22Rv1 (cell line): ENCODE data around the gene BPIFA2.

Experiments used
- H3K27ac ChIP-seq: fragments of 450-650 bp; 2 replicates; pipeline ENCODE4 v1.5.1; 2017
- ZFX ChIP-seq: fragments of 450-650 bp; IDR thresholded peaks from 2 replicates; pipeline ENCODE4 v1.6.1; 2017; ENCODE audit warnings: antibody characterized with exemption, borderline replicate concordance
- TF ChIP-seq, protein P1 (sequence below): fragments of 450-650 bp; IDR thresholded peaks from 2 replicates; pipeline ENCODE4 v1.5.1; 2017; ENCODE audit warnings: mild to moderate bottlenecking

BPIFA2 gene

DNA sequence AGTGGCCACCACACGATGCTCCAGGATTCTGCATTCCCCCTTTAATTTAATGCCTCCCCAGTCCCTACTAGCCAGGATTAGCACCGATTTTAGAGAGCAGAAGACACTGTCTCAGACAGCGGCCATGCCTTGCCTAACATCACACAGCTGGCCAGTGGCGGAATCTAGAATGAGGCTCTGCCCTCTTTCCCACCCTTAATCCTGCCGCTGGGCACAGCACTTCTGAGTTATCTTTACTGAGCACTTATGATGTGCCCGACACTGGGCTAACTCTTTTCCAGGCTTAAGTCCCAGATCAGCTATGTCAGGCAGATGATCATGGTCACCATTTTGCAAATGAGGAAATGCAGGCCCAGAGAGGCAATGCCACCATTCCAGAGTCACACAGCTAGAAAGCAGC is 5.6 kb upstream of the BPIFA2 start:
- TF ChIP-seq, protein P1, sequence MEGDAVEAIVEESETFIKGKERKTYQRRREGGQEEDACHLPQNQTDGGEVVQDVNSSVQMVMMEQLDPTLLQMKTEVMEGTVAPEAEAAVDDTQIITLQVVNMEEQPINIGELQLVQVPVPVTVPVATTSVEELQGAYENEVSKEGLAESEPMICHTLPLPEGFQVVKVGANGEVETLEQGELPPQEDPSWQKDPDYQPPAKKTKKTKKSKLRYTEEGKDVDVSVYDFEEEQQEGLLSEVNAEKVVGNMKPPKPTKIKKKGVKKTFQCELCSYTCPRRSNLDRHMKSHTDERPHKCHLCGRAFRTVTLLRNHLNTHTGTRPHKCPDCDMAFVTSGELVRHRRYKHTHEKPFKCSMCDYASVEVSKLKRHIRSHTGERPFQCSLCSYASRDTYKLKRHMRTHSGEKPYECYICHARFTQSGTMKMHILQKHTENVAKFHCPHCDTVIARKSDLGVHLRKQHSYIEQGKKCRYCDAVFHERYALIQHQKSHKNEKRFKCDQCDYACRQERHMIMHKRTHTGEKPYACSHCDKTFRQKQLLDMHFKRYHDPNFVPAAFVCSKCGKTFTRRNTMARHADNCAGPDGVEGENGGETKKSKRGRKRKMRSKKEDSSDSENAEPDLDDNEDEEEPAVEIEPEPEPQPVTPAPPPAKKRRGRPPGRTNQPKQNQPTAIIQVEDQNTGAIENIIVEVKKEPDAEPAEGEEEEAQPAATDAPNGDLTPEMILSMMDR: no peak
- TF ChIP-seq ZFX: no peak
- H3K27ac ChIP-seq: no peak overlapping the region

DNA sequence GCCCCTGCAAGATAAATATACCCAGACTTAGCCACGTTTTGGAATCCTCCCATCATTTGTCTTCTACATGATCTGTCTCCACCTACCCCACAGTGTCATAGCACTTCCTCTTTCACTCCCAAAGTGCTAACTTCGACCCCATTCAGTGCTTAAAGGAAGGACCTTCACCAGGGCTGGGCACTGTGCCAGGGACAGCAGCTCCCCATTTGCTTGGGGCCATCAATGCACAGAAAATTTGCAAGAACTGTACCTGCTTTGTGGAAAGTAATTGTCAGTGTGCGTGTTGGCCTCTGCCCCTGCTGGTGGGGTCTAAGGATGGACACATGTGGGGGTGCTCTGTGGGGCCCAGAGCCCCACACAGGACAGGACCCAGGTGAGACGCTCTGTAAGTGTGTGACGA is 5.2 kb upstream of the BPIFA2 start:
- TF ChIP-seq, protein P1: no peak
- TF ChIP-seq ZFX: no peak
- no peak overlapping the region for H3K27ac ChIP-seq

DNA sequence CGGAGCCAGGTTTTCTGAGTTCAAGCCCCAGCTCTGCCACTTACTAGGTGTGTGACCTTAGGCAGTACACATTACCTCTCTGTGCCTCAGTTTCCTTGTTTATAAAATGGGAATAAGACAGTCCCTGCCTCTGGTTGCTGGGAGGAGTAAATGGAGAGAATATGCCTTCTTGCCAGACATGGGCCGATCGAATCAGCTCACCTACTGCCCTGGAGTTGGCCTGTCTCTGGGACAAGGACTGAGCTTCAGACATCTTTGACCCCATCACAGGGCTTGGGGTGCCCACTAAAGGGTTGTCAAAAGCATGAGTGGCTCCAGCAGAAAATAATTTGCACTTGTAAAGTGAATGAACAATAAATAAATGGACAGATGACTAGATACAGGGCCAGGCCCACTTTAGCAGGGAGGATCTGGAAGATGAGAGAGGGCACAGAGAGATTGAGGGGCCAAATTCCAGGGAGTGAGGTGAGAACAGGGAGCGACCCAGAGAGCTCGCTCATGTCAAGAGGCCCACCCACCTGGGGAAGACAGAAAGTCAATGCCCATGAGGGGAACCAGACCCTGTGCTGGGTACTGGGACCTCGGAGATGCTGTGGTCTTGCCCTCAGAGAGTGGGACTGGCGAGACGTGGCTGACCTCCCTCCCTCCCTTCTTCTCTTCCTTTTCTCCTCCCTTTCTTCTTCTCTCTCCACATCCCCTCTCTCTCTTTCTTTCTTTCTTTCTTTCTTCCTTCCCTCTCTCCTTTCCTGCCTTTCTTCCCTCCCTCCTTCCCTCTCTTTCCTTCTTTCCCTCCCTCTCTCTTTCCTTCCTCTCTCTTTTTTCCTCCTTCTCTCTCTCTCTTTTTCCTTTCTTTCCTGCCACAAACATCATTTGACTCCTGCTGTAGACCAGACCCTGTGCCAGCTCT is 3.9 kb upstream of the BPIFA2 start:
- no peak overlapping the region for H3K27ac ChIP-seq
- TF ChIP-seq ZFX: no peak
- TF ChIP-seq, protein P1: no peak

DNA sequence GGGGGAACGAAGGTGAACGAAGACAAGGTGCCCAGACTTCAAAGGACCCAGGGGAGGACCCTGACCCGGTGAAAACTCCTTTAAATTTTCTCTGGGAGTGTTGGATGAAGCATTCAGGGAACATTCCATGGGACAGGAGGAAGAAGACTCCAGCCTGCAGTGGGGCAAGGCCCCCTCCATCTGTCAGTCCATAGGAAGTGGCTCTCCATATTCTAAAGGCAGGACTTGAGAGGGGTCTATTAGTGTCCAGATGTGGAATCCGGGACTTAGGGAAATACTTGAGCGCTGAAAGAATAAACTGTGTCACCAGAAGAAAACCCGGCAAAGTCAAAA is 3.2 kb upstream of the BPIFA2 start:
- H3K27ac ChIP-seq: no peak overlapping the region
- TF ChIP-seq, protein P1: no peak
- TF ChIP-seq ZFX: no peak

DNA sequence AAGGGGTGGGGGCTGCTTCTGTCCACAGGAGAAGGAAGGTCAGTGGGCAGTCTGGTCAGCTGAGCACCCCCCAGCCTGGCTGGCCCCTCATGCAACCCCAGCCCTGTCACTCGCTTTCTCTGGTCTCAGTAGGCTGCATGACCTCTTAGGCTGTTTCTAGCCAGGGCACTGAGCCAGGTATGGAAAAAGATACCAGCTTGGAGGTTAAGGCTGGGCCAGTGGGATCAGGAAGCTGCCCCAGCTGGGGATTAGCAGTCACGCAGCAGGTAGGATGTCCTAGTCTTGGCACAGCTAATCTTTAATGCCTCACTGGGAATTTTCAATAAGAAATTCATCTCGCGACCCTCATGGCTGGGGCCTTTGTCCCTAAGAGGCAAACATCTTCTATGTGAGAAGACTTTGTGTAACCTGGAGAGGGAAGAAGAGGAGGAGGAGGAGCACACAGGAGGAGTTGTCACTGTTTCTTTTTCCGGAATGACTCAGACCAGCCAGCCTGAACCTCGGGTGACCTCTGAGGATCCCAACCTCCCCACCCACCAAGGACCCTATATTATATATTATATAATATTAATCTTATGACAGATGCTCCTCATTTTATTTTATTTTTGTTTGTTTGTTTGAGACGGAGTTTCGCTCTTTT is 2.4 kb upstream of the BPIFA2 start:
- no peak for TF ChIP-seq ZFX
- TF ChIP-seq, protein P1: no peak
- no peak overlapping the region for H3K27ac ChIP-seq

DNA sequence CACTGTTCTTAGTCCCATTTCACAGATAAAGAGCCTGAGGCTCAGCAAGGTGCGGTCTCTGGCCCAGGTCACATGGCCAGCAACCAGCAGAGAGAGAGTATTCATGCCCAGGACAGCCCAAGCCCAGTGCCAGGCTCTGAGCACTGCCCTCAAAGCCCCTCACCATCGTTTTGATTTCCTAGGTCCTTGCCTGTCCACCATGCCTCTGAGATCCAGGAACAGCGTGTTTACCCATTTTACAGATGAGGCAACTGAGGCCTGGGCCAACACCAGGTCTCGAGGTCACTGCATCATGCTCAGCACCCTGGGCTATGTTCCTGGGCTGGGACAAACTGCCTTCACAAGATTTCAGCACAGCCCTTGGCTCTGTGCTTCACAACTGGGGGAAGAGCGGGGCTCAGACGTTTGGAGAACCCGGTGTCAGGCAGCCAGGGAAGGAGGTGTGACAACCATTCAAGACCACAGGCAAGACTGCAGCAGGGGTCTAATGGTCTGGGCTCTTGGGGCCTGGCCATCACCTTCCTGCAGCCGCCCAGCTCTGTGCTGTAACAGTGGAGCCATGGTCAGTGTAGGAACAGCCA is 1.3 kb upstream of the BPIFA2 start:
- H3K27ac ChIP-seq: no peak overlapping the region
- no peak for TF ChIP-seq ZFX
- TF ChIP-seq, protein P1: no peak
